GM12878 (cell line): ENCODE measurements around the gene NOL3. TPM values are rescaled to one million over a fixed set of nuclear protein-coding genes. Genes with fewer than 3 reads are reported as not detected.

Source experiments
- ATAC-seq: fragments of 200-7000 bp; cut with Tn5 transposase; 3 replicates; pipeline ENCODE4 v1.9.1; 2020; ENCODE audit warnings: mild to moderate bottlenecking, moderate library complexity
- BruUV-seq: library from RNA; stranded (reverse); fragments of 400-500 nt; replicated peaks from 2 replicates; lab custom pipeline; 2021; lab: Mats Ljungman, UMichigan
- CTCF ChIA-PET: fragments of 300-600 bp; sonication (Branson Sonifier 250); formaldehyde crosslinking; extraction: SDS; loops from one replicate; lab custom pipeline; 2021; ENCODE audit warnings: inconsistent platforms; lab: Yijun Ruan, JAX
- POLR2A ChIA-PET: fragments of 350-600 bp; formaldehyde crosslinking; extraction: SDS; loops from one replicate; lab custom pipeline; 2021; ENCODE audit warnings: inconsistent platforms; lab: Charles Lee
- RAD21 ChIA-PET: fragments of 300-600 bp; sonication (Branson Sonifier 250); formaldehyde crosslinking; loops from one replicate; lab custom pipeline; 2023; ENCODE audit warnings: antibody characterized with exemption; ENCODE audit not compliant: unreplicated experiment; lab: Charles Lee
- SMC1A ChIA-PET: fragments of 300-600 bp; sonication (Branson Sonifier 250); formaldehyde crosslinking; loops from one replicate; lab custom pipeline; 2023; ENCODE audit not compliant: unreplicated experiment, uncharacterized antibody; lab: Charles Lee
- DNase-seq: peaks from one replicate; pipeline ENCODE4 v3.0.0-alpha.2; 2011; ENCODE audit warnings: low read depth, low spot score
- FAIRE-seq: peaks from 3 replicates; lab custom pipeline; 2011; peaks lifted over from hg19 to GRCh38; lab: Jason Lieb, UNC
- H2AFZ ChIP-seq: 2 replicates; pipeline ENCODE4 v1.6.0; 2011; ENCODE audit warnings: low read depth, low read length, control low read depth; ENCODE audit not compliant: control insufficient read depth
- H3K27ac ChIP-seq: 2 replicates; pipeline ENCODE4 v1.5.1; 2011; ENCODE audit warnings: control low read depth; ENCODE audit not compliant: control insufficient read depth, insufficient read depth
- H3K27me3 ChIP-seq, 2 experiments: replicated peaks in 1 of 2; 2 replicates each; pipeline versions ENCODE4 v1.6.0 to v1.6.1; 2011; ENCODE audit warnings: low read length in 1 of 2; ENCODE audit not compliant: control insufficient read depth in 2 of 2, insufficient read depth in 2 of 2
- H3K36me3 ChIP-seq, 2 experiments: 2 replicates each; pipeline ENCODE4 v1.5.1; 2011; ENCODE audit warnings: low read length in 1 of 2; ENCODE audit not compliant: control insufficient read depth in 2 of 2, insufficient read depth in 2 of 2
- H3K4me1 ChIP-seq: 2 replicates; pipeline ENCODE4 v1.6.1; 2011; ENCODE audit warnings: mild to moderate bottlenecking, low read length, moderate library complexity, mixed read lengths; ENCODE audit not compliant: control insufficient read depth, insufficient read depth
- H3K4me2 ChIP-seq: 2 replicates; pipeline ENCODE4 v1.6.0; 2011; ENCODE audit warnings: control low read depth; ENCODE audit not compliant: control insufficient read depth, insufficient read depth
- H3K4me3 ChIP-seq: fragments of 200-600 bp; sonication (generic); 2 replicates; pipeline ENCODE4 v1.5.1; 2016
- H3K79me2 ChIP-seq: 2 replicates; pipeline ENCODE4 v1.6.0; 2011; ENCODE audit warnings: low read length; ENCODE audit not compliant: control insufficient read depth, insufficient read depth
- H3K9ac ChIP-seq: 2 replicates; pipeline ENCODE4 v1.8.0; 2011; ENCODE audit warnings: low read length, control low read depth, mixed read lengths; ENCODE audit not compliant: control insufficient read depth, insufficient read depth
- H3K9me3 ChIP-seq: replicated peaks from 3 replicates; pipeline ENCODE4 v1.5.1; 2011; ENCODE audit warnings: mild to moderate bottlenecking, low read length; ENCODE audit not compliant: control insufficient read depth, insufficient read depth
- H4K20me1 ChIP-seq: 2 replicates; pipeline ENCODE4 v1.6.0; 2011; ENCODE audit not compliant: control insufficient read depth, insufficient read depth
- BCL11A ChIP-seq: IDR thresholded peaks from 2 replicates; pipeline ENCODE4 v1.6.1; 2011; ENCODE audit warnings: low read depth, low read length
- CBFB ChIP-seq: IDR thresholded peaks from 2 replicates; pipeline ENCODE4 v1.6.1; 2016; ENCODE audit warnings: antibody characterized with exemption, low read depth
- CEBPB ChIP-seq, 2 experiments: fragments of 150-350 bp in 1 of 2; IDR thresholded peaks; 2 replicates each; pipeline ENCODE4 v1.6.1; 2012 to 2014; ENCODE audit warnings: low read depth in 2 of 2, low read length in 2 of 2, borderline replicate concordance in 1 of 2, inconsistent platforms in 1 of 2
- ESRRA ChIP-seq: IDR thresholded peaks from 2 replicates; pipeline ENCODE4 v1.6.1; 2012; ENCODE audit warnings: mild to moderate bottlenecking, low read length, improper control_type of control experiment
- FOXK2 ChIP-seq: fragments of 450-650 bp; IDR thresholded peaks from 2 replicates; pipeline ENCODE4 v1.6.1; 2017; ENCODE audit warnings: mild to moderate bottlenecking, moderate library complexity
- GATAD2B ChIP-seq: fragments of 450-650 bp; conservative IDR thresholded peaks from 2 replicates; pipeline ENCODE4 v1.6.1; 2017; ENCODE audit warnings: low read depth, mild to moderate bottlenecking, moderate library complexity
- JUND ChIP-seq: IDR thresholded peaks from 2 replicates; pipeline ENCODE4 v1.6.1; 2012; ENCODE audit warnings: low read depth, mild to moderate bottlenecking, low read length, improper control_type of control experiment, moderate library complexity
- MTA3 ChIP-seq: IDR thresholded peaks from 2 replicates; pipeline ENCODE4 v1.6.1; 2012; ENCODE audit warnings: low read length, inconsistent platforms, borderline replicate concordance
- MXI1 ChIP-seq: fragments of 150-350 bp; IDR thresholded peaks from 2 replicates; pipeline ENCODE4 v1.6.1; 2011; ENCODE audit warnings: low read depth, mild to moderate bottlenecking, inconsistent platforms, low read length, improper control_type of control experiment
- NBN ChIP-seq: fragments of 450-650 bp; IDR thresholded peaks from 2 replicates; pipeline ENCODE4 v1.6.1; 2016
- NR2F1 ChIP-seq: fragments of 450-650 bp; conservative IDR thresholded peaks from 2 replicates; pipeline ENCODE4 v1.6.1; 2017; ENCODE audit warnings: mild to moderate bottlenecking
- POLR2AphosphoS2 ChIP-seq: IDR thresholded peaks from 2 replicates; pipeline ENCODE4 v1.6.1; 2011; ENCODE audit warnings: low read depth, mild to moderate bottlenecking, low read length, improper control_type of control experiment, moderate library complexity
- RCOR1 ChIP-seq: conservative IDR thresholded peaks from 2 replicates; pipeline ENCODE4 v1.6.1; 2012; ENCODE audit warnings: low read depth, low read length, improper control_type of control experiment
- TCF12 ChIP-seq: IDR thresholded peaks from 2 replicates; pipeline ENCODE4 v1.6.1; 2011; ENCODE audit warnings: low read depth, mild to moderate bottlenecking, low read length
- YY1 ChIP-seq: IDR thresholded peaks from 2 replicates; pipeline ENCODE4 v1.6.1; 2011; ENCODE audit warnings: low read depth, mild to moderate bottlenecking, low read length
- ZNF622 ChIP-seq: fragments of 450-650 bp; IDR thresholded peaks from 2 replicates; pipeline ENCODE4 v1.6.1; 2017; ENCODE audit warnings: mild to moderate bottlenecking, inconsistent platforms
- WGBS: methylation state at CpG from one replicate; pipeline ENCODE4 v1.1.6; 2016; ENCODE audit warnings: low lambda C conversion rate; ENCODE audit not compliant: insufficient replicate concordance, insufficient coverage; ENCODE audit errors: missing lambda C conversion rate; 5-methylcytosine and 5-hydroxymethylcytosine counted together
- in situ Hi-C: fragments of 300-500 bp; cut with MboI; formaldehyde crosslinking; loops from 9 replicates; pipeline ENCODE4 v1.14.3; 2018; ENCODE audit warnings: mixed read lengths
- intact Hi-C: fragments of 100-400 bp; cut with micrococcal nuclease; formaldehyde crosslinking; loops from one replicate; pipeline ENCODE4 v1.14.2; 2022; ENCODE audit not compliant: unreplicated experiment
- polyA plus RNA-seq, 11 experiments: library from polyadenylated mRNA; depleted of rRNA in 4 of 11; unstranded in 6 of 11; stranded (reverse) in 5 of 11; fragments of >200 nt; fragmentation: Nextera tagmentation in 4 of 11; fragmentation: Illumina TruSeq in 1 of 11; extraction: Ambion mirVana in 4 of 11; extraction: Trizol in 1 of 11; gene quantifications; 1 replicate in 1 of 11; 2 replicates in 10 of 11; pipeline versions ENCODE4 v1.2.1 to v1.2.3, GENCODE V29; 2011 to 2016; ENCODE audit warnings: inconsistent platforms in 2 of 11, missing spikeins in 2 of 11, low read depth in 1 of 11
- total RNA-seq, 4 experiments: library from RNA; depleted of rRNA in 3 of 4; stranded (reverse); fragments of >200 nt in 3 of 4; fragmentation: Illumina TruSeq in 1 of 4; extraction: Trizol in 1 of 4; gene quantifications; 2 replicates each; pipeline versions ENCODE4 v1.2.1 to v1.2.3, GENCODE V29; 2013 to 2021
- TF ChIP-seq, protein P1 (sequence below): IDR thresholded peaks from 2 replicates; pipeline ENCODE4 v1.6.1; 2012; ENCODE audit warnings: low read depth, low read length, improper control_type of control experiment
- TF ChIP-seq, protein P2 (sequence below): IDR thresholded peaks from 2 replicates; pipeline ENCODE4 v1.6.1; 2012; ENCODE audit warnings: low read depth, low read length, improper control_type of control experiment

Gene NOL3
- total and polyA plus RNA-seq, 10 of the 15 experiments (the other 5 are each of a cell fraction or from before 2014, with no cell fraction given): 0.31 to 18.4 (median 2.7) TPM

DNA sequence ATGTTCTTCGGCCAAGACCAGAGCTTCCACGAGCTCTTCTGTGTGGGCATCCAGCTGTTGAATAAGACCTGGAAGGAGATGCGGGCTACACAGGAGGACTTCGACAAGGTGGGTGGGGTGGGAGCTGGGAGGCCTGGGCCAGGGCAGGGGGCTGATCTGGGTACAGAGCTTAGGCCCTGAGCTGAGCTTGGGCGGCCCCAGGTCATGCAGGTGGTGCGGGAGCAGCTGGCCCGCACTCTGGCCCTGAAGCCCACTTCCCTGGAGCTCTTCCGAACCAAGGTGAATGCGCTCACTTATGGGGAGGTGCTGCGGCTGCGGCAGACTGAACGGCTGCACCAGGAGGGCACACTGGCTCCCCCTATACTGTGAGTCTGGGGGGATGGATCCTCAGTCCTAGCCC lies 32.1 kb downstream of the NOL3 start:
- Histone ChIP-seq H3K4me3 (no peak overlapping the region), H3K79me2 (no peaks in the 10 kb centered on the region), H3K9me3 (no peaks in the 10 kb centered on the region), H4K20me1 (no peaks in the 10 kb centered on the region), H3K36me3 (peaks cover 8 to 37% of the 10 kb centered on the region in 2 experiments; a peak in 3 of 4 replicates), H3K4me2 (no peak overlapping the region), H3K4me1 (no peaks in the 10 kb centered on the region), H3K27me3 (no peaks in the 10 kb centered on the region), H3K27ac (no peak overlapping the region), H3K9ac (no peak overlapping the region), H2AFZ (no peak overlapping the region)
- in situ Hi-C loops (no loop called here), intact Hi-C loops (no loop called here)
- DNase-seq (no peak), FAIRE-seq (no peak), ATAC-seq (no peak)
- 98% methylated on average over 12 of the region's 12 CpGs for WGBS
- no TSS peak for BruUV-seq
- POLR2A ChIA-PET: interaction anchor here (1.2 kb wide), 1 partner anchor 9 kb away, joined by 5 read pairs; no protein-coding TSS in a partner anchor
- TF ChIP-seq YY1: no peak
- no peak for TF ChIP-seq NR2F1
- TF ChIP-seq, protein P1, sequence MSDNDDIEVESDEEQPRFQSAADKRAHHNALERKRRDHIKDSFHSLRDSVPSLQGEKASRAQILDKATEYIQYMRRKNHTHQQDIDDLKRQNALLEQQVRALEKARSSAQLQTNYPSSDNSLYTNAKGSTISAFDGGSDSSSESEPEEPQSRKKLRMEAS: no peak
- TF ChIP-seq GATAD2B: no peak
- no peak for TF ChIP-seq CEBPB (IDR thresholded peaks at IDR 0.05; ENCODE audit: borderline replicate concordance in 1 of 2, low read depth in 2 of 2, low read length in 2 of 2)
- no peak for TF ChIP-seq MTA3
- RAD21 ChIA-PET: interaction anchor here (1.0 kb wide), 1 partner anchor 9 kb away, joined by 3 read pairs; no protein-coding TSS in a partner anchor
- SMC1A ChIA-PET: no interaction called here
- CTCF ChIA-PET: interaction anchor here (0.6 kb wide), 1 partner anchor 74 kb away, joined by 3 read pairs; no protein-coding TSS in a partner anchor

DNA sequence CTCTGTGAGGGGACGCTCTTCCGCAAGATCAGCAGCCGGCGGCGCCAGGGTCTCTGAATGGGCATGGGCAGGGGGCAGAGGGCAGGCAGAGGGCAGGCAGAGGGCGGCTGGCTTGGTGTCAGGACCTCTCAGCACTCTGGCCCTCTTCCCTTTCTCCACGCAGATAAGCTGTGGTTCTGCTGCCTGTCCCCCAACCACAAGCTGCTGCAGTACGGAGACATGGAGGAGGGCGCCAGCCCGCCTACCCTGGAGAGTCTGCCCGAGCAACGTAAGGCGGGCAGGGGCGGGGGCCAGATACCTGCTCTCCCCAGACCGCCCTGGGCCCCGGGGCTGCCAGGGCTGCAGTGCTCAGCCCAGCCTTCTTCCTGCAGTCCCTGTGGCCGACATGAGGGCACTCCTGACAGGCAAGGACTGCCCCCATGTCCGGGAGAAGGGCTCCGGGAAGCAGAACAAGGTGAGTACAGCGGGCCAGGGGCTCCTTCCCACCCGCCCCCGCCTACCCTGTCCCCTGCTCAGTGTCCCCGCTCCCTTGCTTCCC lies 32.7 kb downstream of the NOL3 start:
- Histone ChIP-seq H3K36me3 (peaks cover 8 to 31% of the 10 kb centered on the region in 2 experiments; a peak in 3 of 4 replicates), H2AFZ (no peak overlapping the region), H3K9me3 (no peaks in the 10 kb centered on the region), H4K20me1 (no peaks in the 10 kb centered on the region), H3K4me1 (no peaks in the 10 kb centered on the region), H3K27ac (no peak overlapping the region), H3K4me3 (no peak overlapping the region), H3K79me2 (no peaks in the 10 kb centered on the region), H3K4me2 (no peak overlapping the region), H3K9ac (no peak overlapping the region), H3K27me3 (no peaks in the 10 kb centered on the region)
- intact Hi-C loops: no loop called here
- no peak for DNase-seq
- in situ Hi-C loops: no loop called here
- ChIA-PET RAD21 (no interaction called here), CTCF (interaction anchor here (0.6 kb wide), 1 partner anchor 74 kb away, joined by 3 read pairs; no protein-coding TSS in a partner anchor), SMC1A (no interaction called here), POLR2A (no interaction called here)
- 94% methylated on average over 23 of the region's 23 CpGs for WGBS
- no peak for ATAC-seq
- FAIRE-seq: no peak
- no TSS peak for BruUV-seq
- TF ChIP-seq CBFB (no peak), MXI1 (no peak), TCF12 (no peak), POLR2AphosphoS2 (no peak), FOXK2 (no peak), ESRRA (no peak), ZNF622 (no peak), BCL11A (no peak), JUND (no peak), NBN (no peak), RCOR1 (no peak)
- TF ChIP-seq, protein P2, sequence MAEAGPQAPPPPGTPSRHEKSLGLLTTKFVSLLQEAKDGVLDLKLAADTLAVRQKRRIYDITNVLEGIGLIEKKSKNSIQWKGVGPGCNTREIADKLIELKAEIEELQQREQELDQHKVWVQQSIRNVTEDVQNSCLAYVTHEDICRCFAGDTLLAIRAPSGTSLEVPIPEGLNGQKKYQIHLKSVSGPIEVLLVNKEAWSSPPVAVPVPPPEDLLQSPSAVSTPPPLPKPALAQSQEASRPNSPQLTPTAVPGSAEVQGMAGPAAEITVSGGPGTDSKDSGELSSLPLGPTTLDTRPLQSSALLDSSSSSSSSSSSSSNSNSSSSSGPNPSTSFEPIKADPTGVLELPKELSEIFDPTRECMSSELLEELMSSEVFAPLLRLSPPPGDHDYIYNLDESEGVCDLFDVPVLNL: no peak
